Measurements from ENCODE around the gene FAM229B.
"Not testable (repeated sequence)": the region's sequence is repeated elsewhere in the genome, so short reads cannot be mapped to it uniquely, and the experiment has no call there.

Gene FAM229B, protein sequence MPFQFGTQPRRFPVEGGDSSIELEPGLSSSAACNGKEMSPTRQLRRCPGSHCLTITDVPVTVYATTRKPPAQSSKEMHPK

DNA sequence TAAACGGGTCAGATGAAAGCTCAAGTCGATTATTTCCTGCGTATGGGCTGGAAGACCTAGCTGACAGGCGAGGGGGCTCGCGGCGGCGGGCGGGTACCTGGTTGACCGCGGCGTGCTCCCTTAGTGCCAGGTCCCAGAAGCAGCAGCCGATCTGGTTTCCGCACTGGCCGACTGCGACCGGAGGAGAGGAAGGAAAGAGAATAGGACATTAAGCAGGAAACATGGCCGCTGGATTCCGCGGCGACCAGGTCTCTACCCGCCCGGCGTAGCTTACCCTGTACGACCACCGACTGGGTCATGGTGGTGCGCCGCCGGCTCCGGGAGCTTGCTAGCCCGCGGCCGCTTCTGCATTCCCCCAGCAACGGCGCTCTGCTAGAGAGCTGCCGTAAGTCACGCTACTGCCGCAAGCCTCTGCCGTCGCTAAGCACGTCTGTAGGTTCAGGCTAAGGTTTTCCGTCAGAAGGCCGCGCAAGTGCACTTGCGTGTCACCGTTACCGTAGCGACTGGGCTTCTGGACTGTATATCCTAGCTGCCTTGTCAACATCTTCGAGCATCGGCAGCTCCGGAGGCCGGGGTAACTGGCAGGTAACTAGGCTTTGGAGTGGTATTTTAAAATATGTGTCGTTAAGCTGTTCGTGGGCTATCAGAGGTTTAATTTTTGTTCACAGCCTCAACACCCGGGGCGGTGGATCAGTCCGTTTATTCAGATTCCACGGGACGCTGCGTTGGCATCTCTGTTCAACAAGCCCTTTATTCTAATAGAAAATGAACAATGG is at the start of gene FAM229B, which contains the start of gene TUBE1:
Gene FAM229B (plus strand): TSS at position 456 of the 776 bp plus-strand sequence. CDS start 11,693 bp downstream, outside the sequence.
Gene TUBE1 (minus strand): TSS at position 347 of the 776 bp plus-strand sequence. CDS start 48 bp downstream, at position 299.
- H3K27ac ChIP-seq: peak within 1 kb of the TSS; percentile 59
- DNase-seq (ENCODE audit: low read depth, low spot score): peak; percentile 88

DNA sequence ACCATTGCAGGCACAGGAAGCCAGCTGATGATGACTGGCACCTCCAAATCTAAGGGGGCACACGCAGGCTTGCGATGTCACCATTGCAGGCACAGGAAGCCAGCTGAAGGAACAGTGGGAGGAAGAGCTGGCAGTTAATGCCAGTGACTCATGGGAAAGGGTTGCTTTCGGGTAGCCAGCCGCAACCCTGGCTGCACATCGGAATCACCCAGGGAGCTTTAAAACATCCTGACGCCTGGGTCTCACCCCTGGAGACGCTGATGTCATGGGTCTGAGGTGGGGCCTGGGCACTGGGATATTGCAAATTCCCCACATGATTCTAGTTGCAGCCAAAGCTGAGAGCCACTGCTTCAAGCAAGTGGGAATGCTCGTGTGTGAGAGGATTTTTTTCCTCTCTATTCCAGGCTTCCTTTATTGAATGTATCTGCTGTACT is 49.6 kb upstream of the FAM229B start:
- no peak overlapping the region for H3K27ac ChIP-seq
- DNase-seq (ENCODE audit: low read depth, low spot score): no peak

DNA sequence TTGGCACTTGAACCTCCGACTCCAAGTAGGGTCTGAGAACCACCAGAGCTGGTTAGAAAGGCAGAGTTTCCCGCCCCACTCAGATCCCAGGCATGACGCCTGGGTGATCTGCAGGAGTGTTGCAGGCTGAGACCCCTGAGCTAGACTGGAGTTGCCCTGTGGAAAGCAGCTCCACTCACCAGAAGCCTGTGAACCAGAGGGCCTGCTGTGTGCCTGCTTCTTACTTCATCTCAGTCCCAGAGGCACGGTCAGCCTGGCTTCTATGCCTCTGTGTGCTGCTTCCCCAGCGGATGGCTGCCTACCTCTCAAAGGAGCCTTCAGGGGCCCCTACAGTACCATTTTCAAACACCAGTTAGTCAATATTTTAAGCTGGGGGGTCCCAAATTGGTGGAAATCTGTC is 49.1 kb upstream of the FAM229B start:
- DNase-seq (ENCODE audit: low read depth, low spot score): no peak
- no peak overlapping the region for H3K27ac ChIP-seq

DNA sequence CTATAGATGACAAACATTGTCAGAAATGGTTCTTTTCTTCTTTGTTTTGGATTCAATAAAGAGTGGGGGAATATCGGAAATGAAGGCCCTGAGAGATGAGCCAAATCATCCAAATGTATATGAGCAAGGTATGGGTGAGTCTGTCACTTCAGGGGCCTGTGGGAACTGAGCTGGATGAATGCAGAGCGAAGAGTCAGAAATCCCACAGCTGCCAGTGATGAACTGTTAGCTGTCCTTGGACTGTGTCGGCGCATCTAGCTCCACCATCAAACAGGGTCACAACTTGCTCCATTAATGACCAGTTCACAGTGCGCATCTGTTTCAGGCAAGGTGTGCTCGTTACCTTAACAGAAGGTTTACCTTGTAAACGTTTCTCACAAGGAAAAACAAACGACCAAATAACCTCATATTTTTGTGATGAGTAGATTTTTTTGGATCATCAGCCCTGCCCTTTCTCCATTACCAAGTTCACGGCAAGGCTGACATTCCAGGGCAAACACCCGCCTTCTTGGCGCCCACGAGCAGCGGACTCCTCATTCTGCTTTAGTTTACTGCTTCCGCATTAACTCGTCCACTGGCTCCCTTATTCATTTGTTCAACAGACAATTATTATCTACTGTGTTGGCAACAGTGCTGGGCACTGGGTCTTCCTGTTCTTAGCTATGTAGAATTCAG is 48.5 kb upstream of the FAM229B start:
- no peak overlapping the region for H3K27ac ChIP-seq
- no peak for DNase-seq (ENCODE audit: low read depth, low spot score)

DNA sequence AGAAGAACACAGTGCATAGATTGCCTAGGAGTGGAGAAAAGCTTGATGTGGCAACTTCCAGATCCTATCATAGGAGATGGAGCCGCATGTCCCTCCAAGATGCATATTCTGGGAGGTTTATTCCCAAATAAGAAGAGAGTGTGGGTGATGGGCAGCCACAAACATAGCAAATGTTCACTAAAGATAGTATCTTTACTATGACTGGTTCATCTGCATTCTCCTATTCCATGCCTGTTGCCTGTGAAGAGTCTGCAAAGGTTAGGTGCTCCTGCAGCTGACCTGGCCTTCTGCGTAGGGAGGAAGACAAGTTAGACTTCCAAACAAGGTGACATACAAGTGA is 48.0 kb upstream of the FAM229B start:
- H3K27ac ChIP-seq: no peak overlapping the region
- DNase-seq (ENCODE audit: low read depth, low spot score): no peak

DNA sequence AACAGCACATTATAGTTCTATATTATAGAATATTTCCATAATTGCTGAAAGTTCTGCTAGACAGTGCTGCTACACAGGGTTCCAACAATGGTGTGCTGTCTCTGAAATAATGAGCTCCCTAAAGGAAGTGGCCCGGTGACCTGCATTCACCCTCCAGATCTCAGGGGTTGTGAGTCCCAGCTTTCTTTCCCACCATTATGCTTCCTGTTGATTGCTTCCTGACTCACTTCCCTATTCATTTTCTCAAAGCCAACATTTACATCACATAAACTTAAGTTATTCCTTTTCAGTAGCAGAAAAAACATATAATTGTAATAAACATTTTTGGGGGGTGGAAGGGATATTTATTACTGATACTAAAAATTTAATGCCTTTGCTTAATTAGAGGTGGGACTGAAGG is 46.4 kb upstream of the FAM229B start:
- DNase-seq (ENCODE audit: low read depth, low spot score): no peak
- H3K27ac ChIP-seq: no peak overlapping the region

DNA sequence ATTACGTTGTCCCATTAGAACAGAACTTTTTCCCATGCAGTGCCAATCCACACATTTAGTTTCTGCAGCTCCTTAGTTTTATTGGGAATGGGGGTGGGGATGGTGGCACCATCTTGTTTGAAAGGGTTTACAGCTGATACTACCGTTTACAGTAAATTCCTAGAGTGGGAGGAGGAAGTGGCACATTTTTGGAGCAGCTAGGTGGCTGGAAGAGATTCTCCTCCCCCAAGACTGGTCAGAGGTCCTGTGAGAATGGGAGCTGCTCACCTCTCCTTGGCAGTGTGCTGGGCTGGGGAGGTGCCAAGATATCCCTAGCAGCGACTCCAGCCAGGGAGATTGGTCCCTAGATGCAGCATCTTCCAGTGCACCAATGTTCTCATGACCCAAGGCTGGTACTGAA is 45.9 kb upstream of the FAM229B start:
- H3K27ac ChIP-seq: no peak overlapping the region
- no peak for DNase-seq (ENCODE audit: low read depth, low spot score)

DNA sequence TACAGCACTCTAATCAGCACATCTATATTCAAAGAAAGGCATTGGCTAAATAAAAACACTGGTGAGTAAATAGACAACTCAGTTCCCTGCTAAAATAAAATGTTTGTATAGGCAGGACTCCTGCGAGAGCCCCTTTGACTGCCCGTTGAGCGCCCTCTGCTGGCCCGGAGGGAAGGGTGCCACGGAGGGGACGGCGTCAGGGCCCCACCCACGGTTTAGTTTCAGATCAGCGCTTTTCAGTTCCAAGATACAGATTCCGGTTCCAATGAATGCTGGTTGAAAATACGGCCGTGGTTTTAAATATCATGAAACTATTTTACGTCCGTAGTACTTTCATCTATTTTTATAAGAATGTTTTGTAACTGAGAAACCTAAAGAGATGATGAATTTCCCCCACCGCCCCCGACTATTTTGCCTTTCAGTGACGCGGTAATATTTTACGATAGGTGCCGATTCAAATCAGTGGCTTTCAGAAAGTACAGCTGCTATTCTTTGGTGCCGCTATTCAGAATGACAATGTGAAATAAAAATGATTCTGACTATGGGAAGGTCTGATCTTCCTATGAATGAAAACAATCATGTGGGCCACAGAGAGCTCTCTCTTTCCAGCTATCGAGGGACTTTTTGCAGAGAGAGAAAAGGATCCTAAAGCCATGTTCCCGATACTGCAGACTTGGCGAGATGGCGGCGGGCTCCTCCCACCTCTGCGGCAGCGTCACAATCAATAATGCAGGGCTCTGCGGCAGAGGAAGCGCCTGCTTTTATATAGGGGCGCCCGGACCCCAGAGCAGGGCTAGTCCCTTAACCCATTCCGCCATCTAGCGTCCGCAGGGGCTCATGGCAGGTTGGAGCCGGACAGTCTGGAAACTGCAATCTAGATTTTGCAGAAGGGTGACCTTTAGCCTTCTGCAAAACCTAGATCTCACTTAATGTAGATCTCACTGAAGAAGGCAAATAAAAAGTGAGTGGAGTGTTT is 44.1 kb upstream of the FAM229B start:
- no peak for DNase-seq (ENCODE audit: low read depth, low spot score)
- H3K27ac ChIP-seq: peak overlapping the region; percentile 76

DNA sequence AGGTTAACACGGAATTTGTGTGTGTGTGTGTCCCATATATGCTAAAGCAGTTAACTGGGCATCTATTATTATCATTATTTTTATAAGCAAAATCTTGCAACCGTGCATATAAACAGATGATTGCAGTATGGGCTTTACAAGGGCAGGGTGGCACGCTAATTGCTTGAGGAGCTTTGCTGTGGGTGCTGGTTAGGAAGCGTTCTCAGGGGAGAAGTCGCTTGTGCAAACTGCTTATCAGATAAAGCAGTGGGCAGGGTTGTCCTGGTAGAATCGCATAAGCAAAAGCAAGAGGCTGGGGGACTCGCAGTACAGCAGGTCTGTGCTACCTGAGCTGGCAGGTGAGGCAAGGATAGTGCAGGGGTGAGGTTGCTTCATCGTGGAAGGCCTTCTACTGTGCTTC is 43.2 kb upstream of the FAM229B start:
- no peak overlapping the region for H3K27ac ChIP-seq
- DNase-seq (ENCODE audit: low read depth, low spot score): no peak

DNA sequence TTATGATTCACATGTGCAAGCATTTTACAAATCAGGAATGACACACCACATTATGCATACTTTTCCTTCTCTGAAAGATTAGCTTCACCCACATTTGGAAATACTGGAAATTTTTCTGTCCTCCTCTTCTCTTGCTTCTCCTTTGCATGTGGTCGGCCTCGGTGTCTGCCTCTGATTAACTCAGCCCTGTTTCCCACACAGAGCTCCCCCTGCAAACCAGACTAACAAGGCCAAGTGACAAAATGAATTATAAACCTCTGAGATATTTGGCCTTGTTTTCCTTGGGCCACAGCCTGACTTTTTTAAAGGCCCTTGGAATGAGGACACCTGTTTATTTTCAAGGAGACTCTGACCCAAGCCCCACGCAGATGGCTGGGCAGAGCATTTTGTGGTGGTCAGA is 42.5 kb upstream of the FAM229B start:
- no peak overlapping the region for H3K27ac ChIP-seq
- DNase-seq (ENCODE audit: low read depth, low spot score): no peak

DNA sequence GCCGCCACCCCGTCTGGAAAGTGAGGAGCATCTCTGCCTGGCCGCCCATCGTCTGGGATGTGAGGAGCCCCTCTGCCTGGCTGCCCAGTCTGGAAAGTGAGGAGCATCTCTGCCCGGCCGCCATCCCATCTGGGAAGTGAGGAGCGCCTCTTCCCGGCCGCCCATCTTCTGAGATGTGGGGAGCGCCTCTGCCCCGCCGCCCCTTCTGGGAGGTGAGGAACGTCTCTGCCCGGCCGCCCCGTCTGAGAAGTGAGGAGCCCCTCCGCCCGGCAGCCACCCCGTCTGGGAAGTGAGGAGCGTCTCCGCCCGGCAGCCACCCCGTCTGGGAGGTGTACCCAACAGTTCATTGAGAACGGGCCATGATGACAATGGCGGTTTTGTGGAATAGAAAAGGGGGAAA is 39.9 kb upstream of the FAM229B start:
- not testable (repeated sequence) for H3K27ac ChIP-seq; DNase-seq (ENCODE audit: low read depth, low spot score)

DNA sequence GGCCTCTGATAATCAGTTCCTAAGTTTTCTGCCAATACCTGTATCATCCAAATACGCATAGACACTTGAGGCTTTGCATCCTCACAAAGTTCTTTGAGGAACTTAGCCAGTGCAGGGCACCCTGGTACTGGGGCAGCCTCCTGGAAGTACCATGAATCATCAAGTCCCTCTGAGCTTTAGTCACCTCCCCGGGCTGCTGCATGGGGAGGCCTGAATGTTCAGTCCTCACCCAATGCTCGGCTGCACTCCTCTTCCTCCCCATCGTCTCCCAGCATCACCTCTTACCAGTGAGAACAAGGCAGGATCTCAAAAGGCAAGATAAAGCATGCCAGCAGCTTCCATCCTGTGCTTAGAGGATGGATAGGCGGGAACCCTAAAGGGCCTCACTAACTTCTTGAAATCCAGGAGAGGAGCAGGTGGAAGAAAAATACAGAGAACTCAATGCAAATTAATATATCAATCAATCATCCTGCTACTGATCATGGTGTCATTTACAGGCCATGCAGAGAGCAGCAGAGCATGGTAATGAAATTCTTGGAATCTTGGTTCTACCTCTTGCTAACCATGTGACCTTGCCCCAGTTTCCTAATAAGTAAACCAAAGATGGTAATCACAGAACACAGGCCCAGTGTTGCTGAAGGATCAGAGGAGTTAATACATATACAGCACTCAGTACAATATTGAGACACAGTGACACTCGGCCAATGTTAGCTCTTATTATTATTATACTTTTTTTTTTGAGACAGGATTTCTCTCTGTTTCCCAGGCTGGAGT is 38.2 kb upstream of the FAM229B start:
- no peak overlapping the region for H3K27ac ChIP-seq
- no peak for DNase-seq (ENCODE audit: low read depth, low spot score)

DNA sequence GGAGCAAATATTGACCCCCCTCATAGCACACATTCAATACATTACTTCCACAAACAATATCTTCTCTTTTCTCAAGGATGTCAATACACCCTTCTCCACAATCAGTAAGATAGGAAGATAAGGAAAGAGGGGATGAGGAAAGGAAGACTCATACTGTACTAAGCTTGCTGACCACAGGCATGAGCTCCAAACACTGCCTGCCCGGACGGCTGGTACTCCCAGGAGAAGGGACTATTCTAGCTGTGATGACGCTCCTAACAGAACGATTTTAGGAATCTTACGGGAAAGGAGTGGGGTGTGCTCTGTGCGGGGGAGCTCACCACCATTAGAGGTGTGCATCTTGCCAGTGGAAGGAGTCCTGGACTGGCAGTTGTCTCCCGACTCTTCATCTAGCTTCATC is 37.4 kb upstream of the FAM229B start:
- H3K27ac ChIP-seq: no peak overlapping the region
- no peak for DNase-seq (ENCODE audit: low read depth, low spot score)

DNA sequence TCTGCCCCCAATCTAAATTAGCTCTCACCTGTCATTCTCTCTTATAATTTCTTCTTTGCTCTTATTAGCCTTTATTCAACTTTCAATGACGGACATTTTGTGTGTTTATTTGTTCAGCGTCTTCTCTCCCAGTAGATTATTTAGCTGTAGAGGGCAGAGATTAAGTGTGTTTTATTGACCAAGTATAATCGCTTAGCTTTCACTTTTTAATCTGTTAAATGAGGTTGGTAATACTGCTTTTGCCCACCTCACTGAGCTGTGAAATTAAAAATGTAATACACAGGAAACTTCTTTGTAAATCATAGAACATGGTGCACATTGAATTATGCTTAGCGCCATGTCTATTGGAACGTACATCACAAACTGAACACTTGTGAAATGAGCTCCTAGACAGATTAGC is 37.0 kb upstream of the FAM229B start:
- no peak for DNase-seq (ENCODE audit: low read depth, low spot score)
- H3K27ac ChIP-seq: no peak overlapping the region

DNA sequence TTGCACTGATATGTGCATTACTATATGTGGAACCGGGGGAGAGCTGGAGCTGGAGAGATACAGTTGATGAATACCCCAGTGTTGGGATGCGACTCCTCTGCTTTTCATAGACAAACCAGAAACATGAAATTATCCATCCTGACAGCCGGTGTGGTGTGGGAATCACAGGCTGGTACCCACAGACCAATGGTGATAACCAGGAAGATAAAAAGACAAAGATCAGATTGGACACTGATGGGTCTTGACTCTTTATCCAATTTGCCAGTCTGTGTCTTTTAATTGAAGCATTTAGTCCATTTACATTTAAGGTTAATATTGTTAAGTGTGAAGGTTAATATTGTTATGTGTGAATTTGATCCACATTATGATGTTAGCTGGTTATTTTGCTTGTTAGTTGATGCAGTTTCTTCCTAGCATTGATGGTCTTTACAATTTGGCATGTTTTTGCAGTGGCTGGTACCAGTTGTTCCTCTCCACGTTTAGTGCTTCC is 36.1 kb upstream of the FAM229B start:
- not testable (repeated sequence) for DNase-seq (ENCODE audit: low read depth, low spot score); H3K27ac ChIP-seq

DNA sequence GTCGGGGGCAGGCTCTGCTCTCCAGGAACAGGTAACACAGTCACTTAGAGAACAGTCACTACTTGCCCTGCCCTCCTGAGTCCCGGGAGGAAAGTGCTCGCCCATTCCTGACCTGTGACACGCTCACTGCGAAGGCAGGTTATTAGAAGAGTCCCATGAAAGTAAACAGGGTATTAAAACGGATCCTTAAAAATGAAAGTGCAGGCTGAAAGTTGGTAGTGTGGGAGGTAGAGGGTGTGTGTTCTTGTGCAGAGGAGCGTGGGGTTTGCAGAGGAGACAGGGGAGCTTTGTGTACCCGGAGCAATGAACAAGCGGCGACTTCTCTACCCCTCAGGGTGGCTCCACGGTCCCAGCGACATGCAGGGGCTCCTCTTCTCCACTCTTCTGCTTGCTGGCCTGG is 33.4 kb upstream of the FAM229B start, which contains the start of gene CCN6:
Gene CCN6 (plus strand): TSS at position 104 of the 400 bp plus-strand sequence. CDS start 254 bp downstream, at position 358.
- H3K27ac ChIP-seq: peak within 1 kb of the TSS; percentile 34
- DNase-seq (ENCODE audit: low read depth, low spot score): no peak

DNA sequence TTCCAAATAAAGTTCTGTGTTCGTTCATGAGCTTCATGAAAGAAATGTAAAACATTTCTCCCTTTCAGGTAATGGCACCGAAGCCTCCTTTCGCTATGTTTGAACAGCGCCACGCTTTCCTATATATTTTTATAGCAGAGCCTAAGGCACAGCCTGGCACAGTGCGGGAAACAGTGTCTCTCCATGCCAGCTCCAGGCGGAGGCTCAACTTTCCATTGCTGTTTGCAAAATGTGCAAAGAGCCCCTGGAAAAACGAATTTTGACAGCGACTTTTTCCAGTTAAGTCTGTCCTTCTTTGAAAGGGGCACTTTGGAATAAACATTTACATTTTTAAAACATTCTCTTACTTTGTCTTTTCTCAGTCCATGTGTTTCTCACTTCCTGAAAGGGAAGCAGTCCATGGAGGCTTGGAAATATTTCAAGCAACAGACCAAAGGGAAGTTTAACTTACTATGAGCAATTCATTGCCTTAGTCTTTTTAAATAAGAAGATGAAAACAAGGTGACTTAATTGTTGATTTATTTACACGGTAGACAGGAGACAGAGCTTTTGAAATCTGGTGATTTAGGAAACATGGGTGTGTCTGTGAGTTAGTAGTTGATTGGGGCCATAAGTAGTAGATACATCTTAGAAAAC is 32.7 kb upstream of the FAM229B start:
- peak overlapping the region; percentile 34 for H3K27ac ChIP-seq
- no peak for DNase-seq (ENCODE audit: low read depth, low spot score)

DNA sequence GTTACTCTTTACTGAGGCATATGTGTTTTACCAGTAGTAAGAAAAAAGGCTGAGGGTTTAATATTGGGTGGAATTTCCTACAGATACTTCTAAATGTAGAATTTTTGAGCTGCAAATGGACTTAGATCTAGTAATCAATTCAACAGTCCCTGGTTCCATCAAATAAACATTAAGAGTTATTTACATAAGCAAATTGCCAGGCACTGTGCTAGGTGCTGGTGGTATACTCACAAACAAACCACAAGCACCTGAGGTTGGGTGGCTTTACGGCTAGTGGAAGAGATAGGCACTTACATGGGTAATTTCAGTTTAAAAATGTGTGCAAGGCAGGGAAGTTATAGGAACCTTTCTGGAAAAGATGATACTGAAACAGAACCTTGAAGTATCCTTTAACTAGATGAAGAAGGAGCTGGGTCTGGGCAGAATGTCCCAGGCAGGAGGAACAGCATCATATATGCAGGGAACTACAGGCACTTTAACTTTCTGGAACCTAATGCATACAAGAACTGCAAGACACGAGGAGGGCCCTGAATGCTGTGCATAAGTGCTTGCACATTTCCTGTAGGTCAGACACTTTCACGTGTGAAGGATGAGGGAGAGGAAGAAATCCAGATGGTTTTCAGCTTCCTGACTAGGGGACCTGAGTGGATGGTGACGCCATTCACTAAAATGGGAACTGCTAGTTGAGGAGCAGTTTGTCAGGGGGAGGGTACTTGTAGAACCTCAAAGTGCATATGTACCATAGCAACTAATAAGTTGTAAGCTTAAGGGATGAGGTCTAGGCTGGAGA is 29.0 kb upstream of the FAM229B start:
- no peak overlapping the region for H3K27ac ChIP-seq
- no peak for DNase-seq (ENCODE audit: low read depth, low spot score)
